ENCODE results near the gene CLEC4C.

The CLEC4C gene

DNA sequence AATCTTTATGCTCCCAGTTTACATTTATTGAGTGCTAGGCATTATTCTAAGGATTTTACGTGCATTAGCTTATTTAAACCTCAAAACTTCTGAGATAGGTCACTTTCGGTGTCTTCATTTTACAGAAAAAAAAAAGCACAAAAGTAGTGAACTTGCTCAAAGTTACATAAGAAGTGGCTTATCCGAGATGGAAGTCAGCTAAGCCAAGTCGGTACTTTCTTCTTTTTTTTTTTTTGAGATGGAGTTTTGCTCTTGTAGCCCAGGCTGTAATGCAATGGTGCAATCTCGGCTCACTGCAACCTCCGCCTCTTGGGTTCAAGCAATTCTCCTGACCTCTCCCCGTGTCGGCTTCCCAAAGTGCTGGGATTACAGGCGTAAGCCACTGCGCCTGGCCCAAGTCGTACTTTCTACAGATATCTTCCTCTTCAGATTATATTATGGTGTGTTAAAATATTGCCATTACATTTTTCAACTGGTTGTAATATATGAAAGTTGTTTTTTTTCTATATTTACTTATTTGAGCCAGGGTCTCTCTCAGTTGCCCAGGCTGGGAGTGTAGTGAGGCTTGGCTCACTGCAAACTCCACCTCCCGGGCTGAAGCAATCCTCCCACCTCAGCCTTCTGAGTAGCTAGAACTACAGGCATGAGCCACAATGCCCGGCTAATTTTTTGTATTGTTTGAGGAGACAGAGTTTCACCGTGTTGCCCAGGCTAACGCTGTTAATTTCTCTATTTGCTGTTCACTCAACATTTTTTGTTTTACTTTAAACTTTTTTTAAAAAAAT lies 27.0 kb downstream of the CLEC4C start:
- no peak for DNase-seq

DNA sequence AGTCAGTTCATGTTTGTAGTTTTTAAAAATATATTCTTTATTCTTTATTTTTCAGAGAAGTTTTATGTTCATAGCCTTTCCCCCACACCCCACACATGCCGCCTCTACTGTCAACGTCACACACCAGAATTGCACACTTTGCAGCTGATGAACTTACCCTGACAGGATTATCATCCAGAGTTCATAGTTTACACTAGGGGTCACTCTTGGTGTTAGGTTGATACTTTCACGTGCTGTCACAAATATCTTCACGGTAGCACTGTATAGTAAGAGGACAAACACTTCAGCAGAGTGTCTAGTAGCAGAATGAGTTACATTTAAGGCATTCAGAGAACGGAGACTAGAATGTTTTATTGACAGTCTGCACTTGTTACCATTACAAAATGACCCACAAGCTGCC lies 30.8 kb downstream of the CLEC4C start:
- DNase-seq, result no peak

DNA sequence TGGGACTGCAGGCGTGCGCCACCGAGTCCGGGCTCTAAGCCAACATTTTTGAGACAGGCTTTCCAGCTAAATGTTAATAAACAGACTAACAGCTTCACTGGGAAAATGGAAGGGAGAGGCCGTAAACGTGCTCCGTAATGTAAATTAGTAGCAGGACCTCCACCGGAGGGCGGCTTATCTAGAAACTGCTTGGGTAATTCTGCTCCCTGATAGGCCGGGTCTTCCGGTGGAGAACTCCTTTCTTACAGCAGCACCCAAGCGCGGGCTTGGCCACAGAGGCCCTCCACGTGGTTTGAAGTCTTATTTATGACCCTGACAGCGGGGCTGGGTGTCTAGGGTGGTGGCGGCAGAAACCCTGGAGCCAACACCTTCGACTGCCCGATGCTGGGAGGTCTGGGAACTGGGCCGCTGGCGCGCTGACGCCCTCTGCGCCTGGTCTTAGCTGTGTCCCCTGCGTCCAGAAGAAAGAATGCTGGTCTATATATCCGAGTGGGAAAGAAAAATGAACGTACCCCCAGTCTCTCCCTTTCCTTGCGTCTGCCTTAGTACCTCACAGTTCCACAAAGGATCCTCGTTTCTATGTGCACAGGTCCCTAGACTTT lies 34.2 kb downstream of the CLEC4C start:
- DNase-seq, result no peak

DNA sequence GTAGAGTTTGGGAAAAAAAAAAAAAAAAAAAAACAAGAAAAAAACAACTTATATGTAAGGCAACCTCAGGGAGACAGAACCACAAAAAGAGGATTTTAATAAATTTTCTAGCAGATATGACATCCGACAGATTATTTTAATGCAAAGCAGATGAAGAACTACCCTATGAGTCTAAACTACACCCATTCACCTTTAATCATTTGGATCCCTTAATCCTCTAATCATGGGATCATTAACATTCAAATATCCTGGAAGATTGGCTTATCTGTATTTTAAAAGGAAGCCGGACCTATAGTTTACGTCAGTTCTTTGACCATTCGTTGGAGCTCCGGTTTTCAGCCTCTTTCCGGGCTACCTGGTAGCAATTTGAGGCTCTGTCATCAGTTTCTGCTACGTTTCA lies 36.0 kb downstream of the CLEC4C start, which contains the start of gene DPPA3:
DPPA3 (plus strand) TSS at position 301 of the 400 bp plus-strand sequence. CDS start 138 bp downstream, outside the sequence.
- DNase-seq, result no peak

- no peak for DNase-seq
Measured at GRCh38 chr12:7709969-7710675, 37.1 kb downstream of the CLEC4C start.

DNA sequence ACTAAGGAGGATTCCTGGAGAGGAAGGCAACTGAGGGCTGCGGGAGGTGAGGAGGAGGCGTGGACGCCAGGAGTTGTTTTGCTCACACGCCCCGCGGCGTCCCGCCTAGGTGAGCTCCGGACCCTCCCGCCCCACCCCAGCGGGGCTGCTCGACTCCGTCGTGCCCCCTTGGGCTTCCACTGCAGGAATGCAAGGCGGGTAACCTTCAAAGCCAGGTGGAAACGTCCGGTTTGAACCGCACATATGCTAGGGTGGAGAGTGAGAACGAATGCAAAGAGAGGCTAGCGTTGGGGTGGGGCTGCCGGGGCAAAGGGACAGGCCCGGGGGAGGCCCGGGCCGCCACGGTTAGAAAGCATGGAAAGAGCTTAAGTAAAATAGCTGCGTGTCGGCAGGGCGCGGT lies 41.3 kb downstream of the CLEC4C start:
- no peak for DNase-seq

DNA sequence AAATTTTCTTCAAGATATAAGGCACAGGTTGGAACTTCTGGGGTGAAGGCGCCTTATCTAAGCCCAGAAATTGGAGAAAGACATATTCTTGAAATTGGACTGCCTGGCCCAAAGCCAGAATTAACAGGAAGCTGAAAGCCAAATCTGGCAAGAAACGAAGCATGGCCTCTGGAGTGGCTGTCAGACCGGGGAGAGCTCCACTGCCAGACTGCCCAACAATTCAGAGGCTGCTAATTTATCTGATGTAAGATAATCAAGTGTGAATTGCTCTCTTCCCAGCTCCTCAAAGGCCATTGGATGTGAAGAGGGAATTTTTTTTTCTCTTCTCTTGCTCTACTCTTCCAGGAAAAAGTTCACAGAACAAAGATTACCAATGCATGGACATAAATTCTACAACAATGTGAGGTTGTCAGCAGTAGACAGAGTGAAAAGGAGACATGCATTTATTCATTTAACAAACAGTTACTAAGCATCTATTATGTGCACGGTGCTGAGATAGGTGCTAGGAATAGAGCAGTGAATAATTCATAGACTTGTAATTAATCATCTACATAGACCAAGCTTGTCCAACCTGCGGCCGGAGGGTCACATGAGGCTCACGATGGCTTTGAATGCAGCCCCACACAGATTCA lies 51.5 kb downstream of the CLEC4C start, which contains the start of gene GDF3:
GDF3 (minus strand) TSS at position 210 of the 632 bp plus-strand sequence; CDS start at position 163, 47 bp downstream.
- no peak for DNase-seq

DNA sequence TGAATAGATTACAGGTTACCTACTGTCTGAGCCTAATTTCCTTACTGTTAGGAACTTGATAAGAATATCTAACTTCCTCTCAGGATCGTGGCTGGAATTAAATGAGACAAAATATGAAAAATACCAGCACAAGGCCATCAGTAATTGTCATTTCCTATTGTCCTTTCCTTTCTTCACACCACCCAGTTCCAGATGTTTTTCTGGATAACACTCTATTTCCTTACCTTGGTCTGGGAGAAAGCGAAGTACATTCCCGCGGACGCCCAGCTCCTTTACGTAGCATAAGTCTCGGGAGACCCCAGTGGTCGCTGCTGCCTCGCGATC lies 52.0 kb downstream of the CLEC4C start:
- no peak for DNase-seq

DNA sequence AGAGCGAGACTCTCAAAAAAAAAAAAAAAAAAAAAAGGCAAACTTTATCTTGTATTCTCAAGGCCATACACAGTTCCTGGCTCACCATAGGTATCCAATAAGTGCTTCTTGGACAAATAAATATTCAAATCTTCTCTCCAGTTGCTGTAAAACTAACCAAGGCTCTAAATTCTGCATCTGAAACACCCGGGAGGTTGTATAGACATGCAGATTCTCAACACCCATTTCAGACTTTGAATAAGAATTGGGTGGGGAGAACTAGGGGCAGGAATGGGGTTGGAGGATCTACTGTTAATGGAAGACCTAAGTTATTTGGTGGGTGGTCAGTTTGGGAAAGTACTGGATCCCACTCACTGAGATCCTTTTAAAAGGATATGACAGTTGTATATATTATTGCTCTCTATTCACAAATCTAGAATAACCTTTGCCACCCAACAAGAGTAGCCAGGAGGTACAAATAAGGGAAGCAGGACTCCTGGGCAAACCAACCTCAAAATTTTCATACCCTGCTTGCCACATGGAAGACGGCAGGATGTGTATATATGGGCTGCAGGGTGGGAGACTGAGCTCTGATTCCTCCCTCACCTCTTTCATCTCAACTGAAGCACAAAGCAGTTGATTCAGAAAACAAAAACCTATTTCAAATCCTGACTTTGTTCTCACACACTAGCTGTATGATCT lies 52.5 kb downstream of the CLEC4C start:
- DNase-seq, result no peak

DNA sequence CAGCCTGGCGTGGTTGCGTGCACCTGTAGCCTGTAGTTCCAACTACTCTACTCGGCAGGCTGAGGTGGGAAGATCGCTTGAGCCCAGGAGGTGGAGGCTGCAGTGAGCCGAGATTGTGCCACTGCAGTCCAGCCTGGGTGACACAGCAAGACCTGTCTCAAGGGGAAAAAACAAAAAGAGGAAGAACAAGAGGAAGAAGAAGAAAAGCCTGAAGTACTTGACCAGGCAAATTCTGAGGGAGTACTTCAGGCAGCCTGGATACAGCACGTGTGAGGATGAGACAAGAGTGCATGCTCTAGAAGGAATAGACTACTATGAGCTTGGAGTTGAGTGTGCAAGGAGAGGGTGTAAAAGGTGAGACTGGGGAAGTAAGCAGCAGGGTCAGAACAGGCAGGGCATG lies 53.4 kb downstream of the CLEC4C start:
- DNase-seq, result no peak

GRCh38 chr12:7681535-7681934 lies 65.6 kb downstream of the CLEC4C start:
- DNase-seq, result no peak

Data from NCI-H510A (cell line).